Astrocyte (in vitro differentiated cells and primary cell): ENCODE results near the gene NPRL2. TPM values are rescaled to one million over a fixed set of nuclear protein-coding genes. Genes with fewer than 3 reads are reported as not detected.

Source experiments
- DNase-seq: peaks from one replicate; pipeline ENCODE4 v3.0.0-alpha.2; 2010; ENCODE audit warnings: low read depth
- FAIRE-seq: peaks from 2 replicates; lab custom pipeline; 2011; peaks lifted over from hg19 to GRCh38; lab: Jason Lieb, UNC
- H2AFZ ChIP-seq: 2 replicates; pipeline ENCODE4 v1.6.0; 2012; ENCODE audit warnings: low read depth, low read length, inconsistent platforms
- H3K27ac ChIP-seq: 2 replicates; pipeline ENCODE4 v1.5.1; 2011; ENCODE audit warnings: low read depth, low read length, inconsistent platforms
- H3K27me3 ChIP-seq: 2 replicates; pipeline ENCODE4 v1.6.0; 2011; ENCODE audit warnings: low read length, inconsistent platforms; ENCODE audit not compliant: insufficient read depth
- H3K36me3 ChIP-seq: 2 replicates; pipeline ENCODE4 v1.5.1; 2011; ENCODE audit warnings: low read length, inconsistent platforms; ENCODE audit not compliant: insufficient read depth
- H3K4me1 ChIP-seq: 2 replicates; pipeline ENCODE4 v1.5.1; 2011; ENCODE audit warnings: low read length, inconsistent platforms; ENCODE audit not compliant: insufficient read depth
- H3K4me2 ChIP-seq: 2 replicates; pipeline ENCODE4 v1.6.0; 2012; ENCODE audit warnings: low read length, inconsistent platforms
- H3K4me3 ChIP-seq: 2 replicates; pipeline ENCODE4 v1.5.1; 2011; ENCODE audit warnings: low read depth, mild to moderate bottlenecking, low read length, inconsistent platforms; ENCODE audit not compliant: insufficient read depth
- H3K79me2 ChIP-seq: 2 replicates; pipeline ENCODE4 v1.6.0; 2012; ENCODE audit warnings: mild to moderate bottlenecking, low read length, inconsistent platforms; ENCODE audit not compliant: insufficient read depth
- H3K9ac ChIP-seq: 2 replicates; pipeline ENCODE4 v1.6.0; 2012; ENCODE audit warnings: mild to moderate bottlenecking, low read length, inconsistent platforms
- H3K9me3 ChIP-seq: 2 replicates; pipeline ENCODE4 v1.5.1; 2012; ENCODE audit warnings: low read depth, mild to moderate bottlenecking, low read length, inconsistent platforms; ENCODE audit not compliant: insufficient read depth
- H4K20me1 ChIP-seq: 2 replicates; pipeline ENCODE4 v1.6.0; 2012; ENCODE audit warnings: low read length, inconsistent platforms; ENCODE audit not compliant: insufficient read depth
- H3K27ac Mint-ChIP-seq: one replicate; pipeline ENCODE4 v1.8.0; 2021; ENCODE audit warnings: mild to moderate bottlenecking, mixed read lengths; ENCODE audit not compliant: unreplicated experiment
- H3K27me3 Mint-ChIP-seq: one replicate; pipeline ENCODE4 v1.8.0; 2021; ENCODE audit warnings: low read depth, mixed read lengths; ENCODE audit not compliant: unreplicated experiment
- H3K36me3 Mint-ChIP-seq: one replicate; pipeline ENCODE4 v1.8.0; 2021; ENCODE audit warnings: low read depth, mixed read lengths; ENCODE audit not compliant: unreplicated experiment
- H3K4me1 Mint-ChIP-seq: one replicate; pipeline ENCODE4 v1.8.0; 2021; ENCODE audit warnings: low read depth, mixed read lengths; ENCODE audit not compliant: unreplicated experiment
- H3K4me3 Mint-ChIP-seq: one replicate; pipeline ENCODE4 v1.8.0; 2021; ENCODE audit warnings: mild to moderate bottlenecking, moderate library complexity, mixed read lengths; ENCODE audit not compliant: unreplicated experiment
- H3K9me3 Mint-ChIP-seq: one replicate; pipeline ENCODE4 v1.8.0; 2021; ENCODE audit warnings: mild to moderate bottlenecking, mixed read lengths; ENCODE audit not compliant: unreplicated experiment
- EZH2 ChIP-seq: IDR thresholded peaks from 2 replicates; pipeline ENCODE4 v1.6.1; 2012; ENCODE audit warnings: mild to moderate bottlenecking, low read length, inconsistent platforms; ENCODE audit not compliant: insufficient read depth
- total RNA-seq: library from RNA; stranded (reverse); gene quantifications from 2 replicates; pipeline ENCODE4 v1.2.1, GENCODE V29; 2021
- TF ChIP-seq, protein P1 (sequence below): IDR thresholded peaks from 2 replicates; pipeline ENCODE4 v1.5.1; 2011; ENCODE audit warnings: low read depth, mild to moderate bottlenecking, inconsistent platforms, low read length, moderate library complexity; ENCODE audit not compliant: insufficient read depth

Gene NPRL2
- total RNA-seq, 1 donor from 2014 or later: 15.7 TPM

DNA sequence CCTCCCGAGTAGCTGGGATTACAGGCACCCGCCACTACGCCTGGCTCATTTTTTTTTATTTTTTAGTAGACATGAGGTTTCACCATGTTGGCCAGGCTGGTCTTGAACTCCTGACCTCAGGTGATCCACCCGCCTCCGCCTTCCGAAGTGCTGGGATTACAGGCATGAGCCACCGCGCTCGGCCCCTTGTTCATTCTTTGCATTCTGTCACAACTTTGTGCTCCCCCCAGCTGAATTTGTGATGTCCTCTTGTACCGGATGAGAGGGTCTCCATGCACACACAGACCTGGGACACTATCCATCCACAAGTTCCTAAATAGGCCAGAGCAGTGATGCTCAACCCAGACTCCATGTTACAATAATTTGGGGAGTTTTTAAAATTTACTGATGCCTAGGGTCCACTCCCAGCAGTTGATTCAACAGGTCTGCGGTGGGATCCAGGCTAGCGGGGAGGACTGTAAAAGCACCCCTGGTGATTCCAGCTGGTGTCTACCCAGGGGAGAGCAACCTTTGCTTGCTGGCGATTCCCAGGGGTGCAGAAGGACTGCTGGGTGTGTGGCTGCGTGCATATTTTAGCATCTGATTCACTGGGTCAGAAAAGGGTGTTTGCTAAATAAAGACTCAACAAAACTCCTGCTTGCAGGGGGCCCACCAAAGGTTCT lies 11.0 kb downstream of the NPRL2 start:
- no peak for TF ChIP-seq EZH2
- TF ChIP-seq, protein P1, sequence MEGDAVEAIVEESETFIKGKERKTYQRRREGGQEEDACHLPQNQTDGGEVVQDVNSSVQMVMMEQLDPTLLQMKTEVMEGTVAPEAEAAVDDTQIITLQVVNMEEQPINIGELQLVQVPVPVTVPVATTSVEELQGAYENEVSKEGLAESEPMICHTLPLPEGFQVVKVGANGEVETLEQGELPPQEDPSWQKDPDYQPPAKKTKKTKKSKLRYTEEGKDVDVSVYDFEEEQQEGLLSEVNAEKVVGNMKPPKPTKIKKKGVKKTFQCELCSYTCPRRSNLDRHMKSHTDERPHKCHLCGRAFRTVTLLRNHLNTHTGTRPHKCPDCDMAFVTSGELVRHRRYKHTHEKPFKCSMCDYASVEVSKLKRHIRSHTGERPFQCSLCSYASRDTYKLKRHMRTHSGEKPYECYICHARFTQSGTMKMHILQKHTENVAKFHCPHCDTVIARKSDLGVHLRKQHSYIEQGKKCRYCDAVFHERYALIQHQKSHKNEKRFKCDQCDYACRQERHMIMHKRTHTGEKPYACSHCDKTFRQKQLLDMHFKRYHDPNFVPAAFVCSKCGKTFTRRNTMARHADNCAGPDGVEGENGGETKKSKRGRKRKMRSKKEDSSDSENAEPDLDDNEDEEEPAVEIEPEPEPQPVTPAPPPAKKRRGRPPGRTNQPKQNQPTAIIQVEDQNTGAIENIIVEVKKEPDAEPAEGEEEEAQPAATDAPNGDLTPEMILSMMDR: no peak
- FAIRE-seq (no peak), DNase-seq (no peak)
- Mint-ChIP-seq H3K36me3 (no peaks in the 10 kb centered on the region), H3K4me1 (peaks cover 15% of the 10 kb centered on the region), H3K27ac (no peak overlapping the region), H3K4me3 (peak overlapping the region; percentile 94), H3K27me3 (peaks cover 27% of the 10 kb centered on the region), H3K9me3 (peaks cover 4% of the 10 kb centered on the region)
- H3K79me2 ChIP-seq: peaks cover 24% of the 10 kb centered on the region
- peaks cover 21% of the 10 kb centered on the region for H4K20me1 ChIP-seq
- H3K36me3 ChIP-seq: no peaks in the 10 kb centered on the region
- no peak overlapping the region for H3K27ac ChIP-seq
- H2AFZ ChIP-seq: no peak overlapping the region
- H3K9me3 ChIP-seq: no peaks in the 10 kb centered on the region
- peaks cover 30% of the 10 kb centered on the region for H3K4me1 ChIP-seq
- H3K4me3 ChIP-seq: peak overlapping the region; percentile 41
- no peaks in the 10 kb centered on the region for H3K27me3 ChIP-seq
- peak overlapping the region; percentile 78 for H3K4me2 ChIP-seq
- H3K9ac ChIP-seq: peak overlapping the region; percentile 37

DNA sequence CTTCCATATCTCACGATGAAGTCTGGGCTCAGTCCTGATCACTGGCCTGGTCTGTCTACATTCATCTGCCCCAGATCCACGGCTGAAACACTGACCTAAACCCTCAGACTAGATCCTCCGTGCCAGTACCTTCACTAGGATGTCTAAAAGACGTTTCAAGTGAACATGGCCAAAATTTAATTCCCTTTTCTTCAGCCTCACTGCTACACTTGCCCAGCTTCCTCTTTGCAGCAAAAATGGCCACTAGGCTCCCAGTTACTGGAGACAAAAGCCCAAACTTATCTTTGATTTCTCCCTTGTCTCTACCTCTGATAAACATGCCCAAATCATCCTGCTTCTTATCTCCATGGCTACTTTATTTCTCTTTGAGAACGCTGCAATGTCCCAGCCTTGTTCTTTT lies 11.6 kb downstream of the NPRL2 start:
- no peak for TF ChIP-seq EZH2
- TF ChIP-seq, protein P1: no peak
- H3K79me2 ChIP-seq: peaks cover 31% of the 10 kb centered on the region
- no peak overlapping the region for H3K27ac ChIP-seq
- peaks cover 27% of the 10 kb centered on the region for H4K20me1 ChIP-seq
- Mint-ChIP-seq H3K27ac (no peak overlapping the region), H3K4me3 (peak overlapping the region; percentile 94), H3K9me3 (peaks cover 4% of the 10 kb centered on the region), H3K27me3 (peaks cover 26% of the 10 kb centered on the region), H3K36me3 (no peaks in the 10 kb centered on the region), H3K4me1 (peaks cover 21% of the 10 kb centered on the region)
- H3K9me3 ChIP-seq: no peaks in the 10 kb centered on the region
- DNase-seq: no peak
- no peak overlapping the region for H3K4me3 ChIP-seq
- FAIRE-seq: no peak
- no peaks in the 10 kb centered on the region for H3K36me3 ChIP-seq
- H3K9ac ChIP-seq: no peak overlapping the region
- peaks cover 37% of the 10 kb centered on the region for H3K4me1 ChIP-seq
- H3K4me2 ChIP-seq: no peak overlapping the region
- no peak overlapping the region for H2AFZ ChIP-seq
- no peaks in the 10 kb centered on the region for H3K27me3 ChIP-seq

DNA sequence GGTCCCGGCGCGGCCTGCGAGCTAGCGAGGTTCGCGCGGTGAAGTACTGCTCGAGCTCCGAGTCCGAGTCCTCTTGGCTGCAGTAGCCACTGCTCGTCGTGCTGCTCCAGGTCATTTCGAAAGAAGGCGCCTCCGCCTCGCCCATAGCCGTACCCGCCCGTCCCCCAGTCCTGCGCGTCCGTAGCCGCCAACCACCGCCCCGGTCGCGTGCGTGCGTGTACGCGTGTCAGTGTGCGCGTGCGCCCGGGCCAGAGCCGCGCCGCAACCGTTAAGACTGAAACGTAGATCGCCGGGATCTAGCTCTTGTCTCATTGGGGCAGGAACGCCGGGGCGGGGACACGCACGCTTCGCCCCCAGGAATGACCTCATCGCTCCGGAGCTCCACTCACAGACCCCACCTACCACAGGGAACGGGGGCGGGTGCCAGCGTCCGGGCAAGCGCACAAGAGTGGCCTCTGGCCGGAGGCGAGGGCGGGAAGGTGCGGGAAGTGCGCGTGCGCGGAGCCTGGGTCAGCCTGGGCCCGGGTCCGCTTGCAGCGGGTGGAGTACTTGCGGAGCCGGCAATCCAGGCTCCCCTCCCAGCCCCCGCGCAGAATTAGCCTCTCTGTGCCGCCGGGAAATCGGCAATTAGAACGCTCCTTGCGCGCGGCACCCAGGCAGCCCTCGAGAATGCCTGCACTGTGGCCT lies 13.3 kb downstream of the NPRL2 start:
- DNase-seq (peak; percentile 97), FAIRE-seq (peak; percentile 56)
- Mint-ChIP-seq H3K36me3 (peaks cover 1% of the 10 kb centered on the region), H3K9me3 (peaks cover 4% of the 10 kb centered on the region), H3K27ac (peak overlapping the region; percentile 97), H3K4me1 (peaks cover 26% of the 10 kb centered on the region), H3K4me3 (peak overlapping the region; percentile 94), H3K27me3 (peaks cover 16% of the 10 kb centered on the region)
- H3K79me2 ChIP-seq: peaks cover 47% of the 10 kb centered on the region
- H3K27ac ChIP-seq: peak overlapping the region; percentile 92
- TF ChIP-seq, protein P1: no peak
- TF ChIP-seq EZH2: no peak
- H3K27me3 ChIP-seq: no peaks in the 10 kb centered on the region
- peak overlapping the region; percentile 83 for H2AFZ ChIP-seq
- H3K9me3 ChIP-seq: no peaks in the 10 kb centered on the region
- H3K4me1 ChIP-seq: peaks cover 40% of the 10 kb centered on the region
- H3K9ac ChIP-seq: peak overlapping the region; percentile 97
- peak overlapping the region; percentile 94 for H3K4me2 ChIP-seq
- peaks cover 41% of the 10 kb centered on the region for H4K20me1 ChIP-seq
- H3K4me3 ChIP-seq: peak overlapping the region; percentile 92
- H3K36me3 ChIP-seq: no peaks in the 10 kb centered on the region
